AG10803 (cell line): ENCODE data around the gene CXCL1.
"Not testable (repeated sequence)": the region's sequence is repeated elsewhere in the genome, so short reads cannot be mapped to it uniquely, and the experiment has no call there.

Experiments
- DNase-seq: peaks from one replicate; pipeline ENCODE4 v3.0.0; 2010; ENCODE audit warnings: low read depth
- H3K4me3 ChIP-seq: 2 replicates; pipeline ENCODE4 v1.5.1; 2011; ENCODE audit warnings: mild to moderate bottlenecking, low read length, control low read depth
- CTCF ChIP-seq: conservative IDR thresholded peaks from 2 replicates; pipeline ENCODE4 v1.5.1; 2011; ENCODE audit warnings: mild to moderate bottlenecking, low read length, control low read depth, inconsistent platforms

CXCL1 gene

GRCh38 chr4:73892966-73893365 is 23.8 kb downstream of the CXCL1 start:
- no peak for DNase-seq
- TF ChIP-seq CTCF: no peak
- H3K4me3 ChIP-seq: no peak overlapping the region

- peak; percentile 60 for DNase-seq
- TF ChIP-seq CTCF: no peak
- H3K4me3 ChIP-seq: no peak overlapping the region
Measured at GRCh38 chr4:73894001-73894400, 24.8 kb downstream of the CXCL1 start.

GRCh38 chr4:73895201-73896175 is 26.3 kb downstream of the CXCL1 start:
- H3K4me3 ChIP-seq: no peak overlapping the region
- DNase-seq: no peak
- no peak for TF ChIP-seq CTCF

- no peak overlapping the region for H3K4me3 ChIP-seq
- DNase-seq: peak; percentile 84
- no peak for TF ChIP-seq CTCF
Measured at GRCh38 chr4:73896416-73896815, 27.2 kb downstream of the CXCL1 start.

- no peak overlapping the region for H3K4me3 ChIP-seq
- peak; percentile 98 for DNase-seq
- TF ChIP-seq CTCF: no peak
Measured at GRCh38 chr4:73897380-73898136, 28.4 kb downstream of the CXCL1 start.

- not testable (repeated sequence) for H3K4me3 ChIP-seq, DNase-seq
Measured at GRCh38 chr4:73899338-73899737, 30.1 kb downstream of the CXCL1 start.

GRCh38 chr4:73901031-73901430 is 31.8 kb downstream of the CXCL1 start:
- no peak for TF ChIP-seq CTCF
- peak; percentile 94 for DNase-seq
- no peak overlapping the region for H3K4me3 ChIP-seq
